HS-5 (cell line): ENCODE results near the gene DRD4.

Experiments
- DNase-seq: peaks from one replicate; pipeline ENCODE4 v3.0.0-alpha.2; 2012; ENCODE audit warnings: low read depth

The DRD4 gene

GRCh38 chr11:636511-637332 is at the start of gene DRD4:
DRD4 (plus strand) TSS chr11:637269; CDS start chr11:637305, 36 bp downstream.
- no peak for DNase-seq

- no peak for DNase-seq
These were observed 49.5 kb upstream of the DRD4 start for GRCh38 chr11:587546-587945.

- no peak for DNase-seq
These were observed 49.1 kb upstream of the DRD4 start for GRCh38 chr11:587978-588380.

GRCh38 chr11:589798-590197 is 47.3 kb upstream of the DRD4 start:
- DNase-seq: no peak

- no peak for DNase-seq
These were observed 46.1 kb upstream of the DRD4 start for GRCh38 chr11:590997-591396.

GRCh38 chr11:592501-592900 is 44.6 kb upstream of the DRD4 start:
- no peak for DNase-seq

- no peak for DNase-seq
These were observed 44.2 kb upstream of the DRD4 start for GRCh38 chr11:592918-593317.

GRCh38 chr11:593347-593746 is 43.7 kb upstream of the DRD4 start:
- DNase-seq: no peak

- DNase-seq: no peak
These were observed 41.7 kb upstream of the DRD4 start for GRCh38 chr11:595400-595799.

GRCh38 chr11:596374-596773 is 40.7 kb upstream of the DRD4 start:
- no peak for DNase-seq

- no peak for DNase-seq
These were observed 39.8 kb upstream of the DRD4 start for GRCh38 chr11:597166-597725.

- DNase-seq: no peak
These were observed 38.9 kb upstream of the DRD4 start for GRCh38 chr11:598005-598680.

- no peak for DNase-seq
These were observed 35.4 kb upstream of the DRD4 start for GRCh38 chr11:601573-602245.

GRCh38 chr11:603154-603553 is 33.9 kb upstream of the DRD4 start:
- DNase-seq: no peak

GRCh38 chr11:605286-606129 is 31.6 kb upstream of the DRD4 start:
- no peak for DNase-seq

- DNase-seq: no peak
These were observed 30.8 kb upstream of the DRD4 start for GRCh38 chr11:606245-606644.

- no peak for DNase-seq
These were observed 29.9 kb upstream of the DRD4 start for GRCh38 chr11:607020-607780.

- no peak for DNase-seq
These were observed 29.0 kb upstream of the DRD4 start for GRCh38 chr11:607971-608659.

GRCh38 chr11:608791-609251 is 28.2 kb upstream of the DRD4 start:
- no peak for DNase-seq

- no peak for DNase-seq
These were observed 27.7 kb upstream of the DRD4 start for GRCh38 chr11:609341-609811.
